Osteocyte (in vitro differentiated cells): Measurements from ENCODE around the gene SMIM38. TPM values are rescaled to one million over a fixed set of nuclear protein-coding genes. Genes with fewer than 3 reads are reported as not detected.

ENCODE experiments used
- DNase-seq: peaks from one replicate; pipeline ENCODE4 v3.0.0; 2021; ENCODE audit warnings: mixed read lengths; ENCODE audit not compliant: unreplicated experiment; ENCODE audit errors: extremely low spot score
- H3K27ac Mint-ChIP-seq: one replicate; pipeline ENCODE4 v1.8.0; 2021; ENCODE audit warnings: mild to moderate bottlenecking, mixed read lengths; ENCODE audit not compliant: unreplicated experiment
- H3K27me3 Mint-ChIP-seq: one replicate; pipeline ENCODE4 v1.8.0; 2021; ENCODE audit warnings: mixed read lengths; ENCODE audit not compliant: unreplicated experiment
- H3K36me3 Mint-ChIP-seq: one replicate; pipeline ENCODE4 v1.8.0; 2021; ENCODE audit warnings: mixed read lengths; ENCODE audit not compliant: unreplicated experiment
- H3K4me1 Mint-ChIP-seq: one replicate; pipeline ENCODE4 v1.8.0; 2021; ENCODE audit warnings: mixed read lengths; ENCODE audit not compliant: unreplicated experiment
- H3K4me3 Mint-ChIP-seq: one replicate; pipeline ENCODE4 v1.8.0; 2021; ENCODE audit warnings: mild to moderate bottlenecking, moderate library complexity, mixed read lengths; ENCODE audit not compliant: unreplicated experiment
- H3K9me3 Mint-ChIP-seq: one replicate; pipeline ENCODE4 v1.8.0; 2021; ENCODE audit warnings: mixed read lengths; ENCODE audit not compliant: unreplicated experiment
- total RNA-seq: library from RNA; stranded (reverse); gene quantifications from 2 replicates; pipeline ENCODE4 v1.2.1, GENCODE V29; 2021
- TF ChIP-seq, protein P1 (sequence below): fragments of 200-600 bp; sonication (generic); IDR thresholded peaks from 2 replicates; pipeline ENCODE4 v1.5.0; 2021; ENCODE audit warnings: antibody characterized with exemption, mild to moderate bottlenecking, moderate library complexity

SMIM38 gene
- total RNA-seq, 1 donor from 2014 or later: 1.0 TPM

DNA sequence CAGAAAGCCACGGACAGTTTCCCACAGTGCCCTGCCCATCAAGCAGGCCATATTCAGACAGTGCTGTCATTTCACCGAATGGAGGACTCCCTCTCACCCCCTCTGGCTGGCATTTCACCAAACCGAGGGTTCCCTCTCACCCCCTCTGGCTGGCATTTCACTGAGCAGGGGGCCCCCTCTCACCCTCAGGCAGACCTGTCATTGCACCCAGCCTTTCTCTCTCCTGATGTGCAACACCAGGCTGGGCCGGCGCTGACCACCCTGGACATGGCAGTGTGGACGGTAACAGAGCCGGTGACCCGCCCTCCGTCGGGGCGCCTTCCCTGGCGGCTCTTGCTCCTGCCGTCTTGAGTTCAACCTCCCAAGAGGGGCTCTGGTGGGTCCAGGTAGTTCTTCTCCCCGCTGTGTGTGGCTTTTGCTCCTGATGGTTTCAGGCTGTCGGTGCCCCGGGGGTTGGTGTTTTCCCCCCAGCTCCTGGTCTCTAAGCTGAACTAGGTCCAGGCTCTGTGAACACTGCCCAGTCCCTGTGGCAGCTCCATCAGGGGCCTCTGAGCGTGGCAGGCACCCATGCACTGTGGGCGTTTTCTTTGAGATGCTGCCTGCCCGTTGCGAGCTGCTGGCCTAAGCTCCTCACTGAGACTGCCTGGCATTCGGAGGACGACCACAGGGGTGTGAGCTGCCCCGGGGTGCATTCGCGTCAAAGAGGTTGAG lies 46.9 kb downstream of the SMIM38 start:
- DNase-seq: no peak
- no peaks in the 10 kb centered on the region for H3K9me3 Mint-ChIP-seq
- peaks cover 3% of the 10 kb centered on the region for H3K4me1 Mint-ChIP-seq
- TF ChIP-seq, protein P1, sequence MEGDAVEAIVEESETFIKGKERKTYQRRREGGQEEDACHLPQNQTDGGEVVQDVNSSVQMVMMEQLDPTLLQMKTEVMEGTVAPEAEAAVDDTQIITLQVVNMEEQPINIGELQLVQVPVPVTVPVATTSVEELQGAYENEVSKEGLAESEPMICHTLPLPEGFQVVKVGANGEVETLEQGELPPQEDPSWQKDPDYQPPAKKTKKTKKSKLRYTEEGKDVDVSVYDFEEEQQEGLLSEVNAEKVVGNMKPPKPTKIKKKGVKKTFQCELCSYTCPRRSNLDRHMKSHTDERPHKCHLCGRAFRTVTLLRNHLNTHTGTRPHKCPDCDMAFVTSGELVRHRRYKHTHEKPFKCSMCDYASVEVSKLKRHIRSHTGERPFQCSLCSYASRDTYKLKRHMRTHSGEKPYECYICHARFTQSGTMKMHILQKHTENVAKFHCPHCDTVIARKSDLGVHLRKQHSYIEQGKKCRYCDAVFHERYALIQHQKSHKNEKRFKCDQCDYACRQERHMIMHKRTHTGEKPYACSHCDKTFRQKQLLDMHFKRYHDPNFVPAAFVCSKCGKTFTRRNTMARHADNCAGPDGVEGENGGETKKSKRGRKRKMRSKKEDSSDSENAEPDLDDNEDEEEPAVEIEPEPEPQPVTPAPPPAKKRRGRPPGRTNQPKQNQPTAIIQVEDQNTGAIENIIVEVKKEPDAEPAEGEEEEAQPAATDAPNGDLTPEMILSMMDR: no peak
- H3K4me3 Mint-ChIP-seq: no peak overlapping the region
- no peaks in the 10 kb centered on the region for H3K36me3 Mint-ChIP-seq
- no peak overlapping the region for H3K27ac Mint-ChIP-seq
- peaks cover 6% of the 10 kb centered on the region for H3K27me3 Mint-ChIP-seq

DNA sequence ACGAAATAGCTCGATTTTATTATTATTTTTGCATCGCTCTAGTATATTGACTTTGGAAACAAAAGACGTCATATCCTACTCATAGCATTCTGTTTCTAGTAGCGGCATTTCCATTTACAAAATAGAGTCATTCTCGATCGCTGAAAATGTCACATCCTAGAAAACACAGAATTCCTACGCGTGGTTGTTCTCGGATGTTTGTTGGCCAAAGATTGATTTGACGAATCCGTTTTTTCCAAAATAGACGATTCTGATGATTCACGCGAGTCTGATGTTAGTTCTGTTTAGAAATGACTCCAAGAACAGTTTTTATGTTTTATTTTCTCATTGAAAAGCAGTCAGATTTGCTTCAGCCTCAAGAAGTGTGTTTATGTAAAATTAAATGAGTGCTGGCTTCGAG lies 47.6 kb downstream of the SMIM38 start:
- peaks cover 4% of the 10 kb centered on the region for H3K9me3 Mint-ChIP-seq
- peaks cover under 1% of the 10 kb centered on the region for H3K36me3 Mint-ChIP-seq
- no peak for DNase-seq
- no peak overlapping the region for H3K4me3 Mint-ChIP-seq
- peaks cover 8% of the 10 kb centered on the region for H3K27me3 Mint-ChIP-seq
- no peak overlapping the region for H3K27ac Mint-ChIP-seq
- peaks cover 3% of the 10 kb centered on the region for H3K4me1 Mint-ChIP-seq
- TF ChIP-seq, protein P1: no peak

DNA sequence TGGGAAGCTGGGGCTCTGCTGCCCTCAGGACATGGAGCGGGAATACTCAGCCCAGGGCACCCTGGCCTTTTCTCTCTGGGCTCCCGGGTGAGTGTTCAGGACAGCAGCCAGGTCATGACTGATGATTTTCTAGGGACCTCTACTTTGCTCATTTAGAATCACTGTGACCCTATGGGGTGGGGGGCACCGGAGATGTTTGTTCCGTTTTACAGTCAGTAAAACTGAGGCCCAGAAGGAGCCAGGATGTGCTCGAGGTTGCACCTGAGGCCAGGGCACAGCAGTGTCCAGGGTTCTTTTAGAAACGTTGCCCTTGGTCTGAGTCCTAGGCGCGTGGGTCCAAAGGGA lies 48.1 kb downstream of the SMIM38 start:
- H3K36me3 Mint-ChIP-seq: peaks cover 2% of the 10 kb centered on the region
- peaks cover 3% of the 10 kb centered on the region for H3K4me1 Mint-ChIP-seq
- no peak for DNase-seq
- TF ChIP-seq, protein P1: no peak
- H3K4me3 Mint-ChIP-seq: no peak overlapping the region
- peaks cover 6% of the 10 kb centered on the region for H3K9me3 Mint-ChIP-seq
- no peak overlapping the region for H3K27ac Mint-ChIP-seq
- peaks cover 4% of the 10 kb centered on the region for H3K27me3 Mint-ChIP-seq

DNA sequence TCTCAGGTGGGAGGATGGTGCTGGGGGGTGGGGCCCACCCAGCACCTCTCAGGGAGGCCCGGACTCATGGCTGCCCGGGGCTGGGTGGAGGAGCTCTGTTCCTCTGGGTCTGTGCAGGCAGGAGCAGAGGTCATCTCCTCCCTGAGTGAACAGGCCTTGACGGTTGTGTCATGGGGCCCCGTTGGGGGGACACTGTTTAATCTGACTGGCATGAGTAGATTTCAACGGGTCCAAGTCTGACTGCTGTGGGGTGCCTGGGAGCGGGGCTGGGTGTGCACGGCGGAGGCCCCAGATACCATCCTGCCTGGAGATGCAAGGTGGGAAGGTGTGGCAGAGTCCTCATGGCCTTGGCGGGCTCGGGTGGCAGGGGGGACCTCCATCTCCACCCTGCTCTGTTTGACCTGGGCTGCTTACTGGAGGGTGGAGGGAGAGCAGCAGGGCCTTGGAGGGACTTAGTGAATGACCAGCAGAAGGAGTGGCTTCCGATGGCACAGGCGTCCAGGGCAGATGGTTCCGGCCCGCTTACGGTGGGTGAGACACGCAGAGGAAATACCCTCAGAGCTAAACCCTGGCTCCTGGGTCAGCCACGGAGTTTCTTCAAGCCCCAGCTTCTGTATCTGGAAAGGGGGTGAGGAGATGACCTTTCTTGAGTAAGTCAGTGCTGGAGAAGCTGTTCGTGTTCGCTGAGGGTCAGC lies 48.7 kb downstream of the SMIM38 start:
- no peak for DNase-seq
- H3K4me3 Mint-ChIP-seq: no peak overlapping the region
- peaks cover 6% of the 10 kb centered on the region for H3K9me3 Mint-ChIP-seq
- H3K36me3 Mint-ChIP-seq: peaks cover 2% of the 10 kb centered on the region
- no peak overlapping the region for H3K27ac Mint-ChIP-seq
- H3K27me3 Mint-ChIP-seq: peaks cover 2% of the 10 kb centered on the region
- TF ChIP-seq, protein P1: no peak
- peaks cover 3% of the 10 kb centered on the region for H3K4me1 Mint-ChIP-seq

DNA sequence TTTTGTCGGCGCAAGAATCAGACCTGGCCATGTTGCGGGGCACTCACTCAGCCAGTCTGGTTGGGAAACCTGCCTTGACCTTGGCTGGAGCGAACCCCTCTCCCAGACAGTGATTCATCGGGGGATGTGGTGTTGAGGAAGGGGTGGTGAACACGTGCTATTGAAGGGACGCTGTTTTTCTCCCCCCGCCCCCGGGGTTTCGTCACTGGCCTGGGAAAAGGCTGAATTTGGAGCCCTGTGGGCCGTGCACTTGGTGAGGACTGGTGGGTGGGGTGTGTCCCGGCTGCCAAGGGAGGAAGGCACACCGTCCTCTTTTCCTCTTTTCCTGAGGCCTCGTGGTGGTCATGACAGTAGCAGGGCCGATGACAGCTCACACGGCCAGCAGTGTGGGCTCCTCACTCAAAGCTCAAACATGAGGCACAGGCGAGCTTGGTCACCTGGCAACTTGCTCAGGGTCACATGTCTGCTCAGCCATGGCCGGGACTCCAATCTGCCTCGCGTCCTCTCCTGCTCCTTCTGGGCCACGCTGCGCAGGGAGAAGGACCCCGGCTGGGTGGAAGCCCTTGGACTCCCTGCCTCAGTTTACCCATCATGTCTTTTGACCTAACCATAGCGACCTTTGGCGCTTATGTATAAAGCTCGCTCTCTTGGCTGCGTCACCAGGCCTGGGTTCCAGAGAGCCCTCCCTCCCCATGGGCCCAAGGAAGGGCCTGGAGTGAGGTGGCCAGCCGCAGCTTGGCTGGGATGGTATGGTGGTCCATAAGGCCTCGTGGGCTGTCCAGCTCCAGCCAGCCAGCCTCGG lies 49.4 kb downstream of the SMIM38 start:
- Mint-ChIP-seq H3K36me3 (peaks cover 2% of the 10 kb centered on the region), H3K9me3 (peaks cover 6% of the 10 kb centered on the region), H3K4me3 (no peak overlapping the region), H3K27ac (no peak overlapping the region), H3K4me1 (no peaks in the 10 kb centered on the region), H3K27me3 (peaks cover 2% of the 10 kb centered on the region)
- no peak for DNase-seq
- TF ChIP-seq, protein P1: no peak
